Mammary epithelial cell (primary cell): Measurements from ENCODE around the gene CD2AP.

Source experiments
- EZH2 ChIP-seq: IDR thresholded peaks from 2 replicates; pipeline ENCODE4 v1.6.1; 2012; ENCODE audit warnings: low read length, inconsistent platforms, borderline replicate concordance
- TF ChIP-seq, protein P1 (sequence below), 2 donors: IDR thresholded peaks in 1 of 2; conservative IDR thresholded peaks in 1 of 2; 2 replicates each; pipeline ENCODE4 v1.5.1; 2011 to 2012; ENCODE audit warnings: inconsistent platforms in 2 of 2, low read length in 2 of 2, mild to moderate bottlenecking in 2 of 2, control low read depth in 1 of 2, low read depth in 1 of 2; ENCODE audit not compliant: insufficient read depth in 1 of 2; ENCODE audit errors: extremely low read depth in 1 of 2

DNA sequence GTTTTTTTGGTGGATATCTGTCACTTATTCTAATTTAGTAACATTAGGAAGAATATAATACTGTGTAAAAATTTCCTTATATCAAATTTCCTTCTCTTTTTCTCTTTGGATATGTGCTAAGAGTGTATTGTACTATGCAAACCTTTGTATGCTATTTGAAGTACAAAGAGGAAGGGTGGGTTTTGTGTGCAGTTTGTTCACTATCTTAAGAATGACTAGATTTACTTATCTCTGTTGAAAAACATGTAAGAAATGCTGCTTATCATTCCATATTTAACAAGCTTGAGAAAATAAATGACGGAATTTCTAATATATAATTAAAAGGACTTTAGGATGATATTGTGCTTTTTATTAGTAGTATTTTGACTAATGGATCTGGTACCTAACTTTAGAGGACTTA, 13.1 kb downstream of the CD2AP start:
- TF ChIP-seq, protein P1, sequence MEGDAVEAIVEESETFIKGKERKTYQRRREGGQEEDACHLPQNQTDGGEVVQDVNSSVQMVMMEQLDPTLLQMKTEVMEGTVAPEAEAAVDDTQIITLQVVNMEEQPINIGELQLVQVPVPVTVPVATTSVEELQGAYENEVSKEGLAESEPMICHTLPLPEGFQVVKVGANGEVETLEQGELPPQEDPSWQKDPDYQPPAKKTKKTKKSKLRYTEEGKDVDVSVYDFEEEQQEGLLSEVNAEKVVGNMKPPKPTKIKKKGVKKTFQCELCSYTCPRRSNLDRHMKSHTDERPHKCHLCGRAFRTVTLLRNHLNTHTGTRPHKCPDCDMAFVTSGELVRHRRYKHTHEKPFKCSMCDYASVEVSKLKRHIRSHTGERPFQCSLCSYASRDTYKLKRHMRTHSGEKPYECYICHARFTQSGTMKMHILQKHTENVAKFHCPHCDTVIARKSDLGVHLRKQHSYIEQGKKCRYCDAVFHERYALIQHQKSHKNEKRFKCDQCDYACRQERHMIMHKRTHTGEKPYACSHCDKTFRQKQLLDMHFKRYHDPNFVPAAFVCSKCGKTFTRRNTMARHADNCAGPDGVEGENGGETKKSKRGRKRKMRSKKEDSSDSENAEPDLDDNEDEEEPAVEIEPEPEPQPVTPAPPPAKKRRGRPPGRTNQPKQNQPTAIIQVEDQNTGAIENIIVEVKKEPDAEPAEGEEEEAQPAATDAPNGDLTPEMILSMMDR (conservative IDR thresholded peaks at IDR 0.05 in 1 of 2, IDR thresholded peaks at IDR 0.05 in 1 of 2; ENCODE audit: extremely low read depth in 1 of 2, insufficient read depth in 1 of 2, low read depth in 1 of 2, low read length in 2 of 2), result no peak
- no peak for TF ChIP-seq EZH2
